ENCODE results near the gene AKAP13.
A peak's percentile ranks its signal among the peaks of the same experiment; 100 is the strongest.

Gene AKAP13

DNA sequence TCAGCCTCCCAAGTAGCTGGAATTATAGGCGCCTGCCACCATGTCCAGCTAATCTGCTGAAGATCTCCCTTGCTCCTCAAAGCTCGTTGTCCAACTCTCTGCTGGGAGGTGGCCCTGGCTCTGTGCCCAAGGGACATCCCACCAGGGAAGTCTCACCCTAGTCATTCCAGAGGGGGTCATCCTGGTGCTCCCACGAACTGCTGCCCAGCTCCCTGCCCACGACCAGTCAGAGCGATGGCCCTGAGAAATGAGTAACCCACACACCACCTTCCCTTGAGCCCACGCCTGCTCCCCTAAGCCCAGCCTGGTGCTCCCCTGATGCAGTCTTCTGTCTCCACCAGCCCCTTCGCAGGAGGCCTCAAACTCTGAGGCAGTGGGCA, 409.1 kb downstream of the AKAP13 start:
- ChIA-PET CTCF (no interaction called here), POLR2A (interaction anchor here (0.9 kb wide), 1 partner anchor 42 kb away, joined by 3 read pairs; no protein-coding TSS in a partner anchor)
- DNase-seq (ENCODE audit: extremely low spot score) = no peak
- TF ChIP-seq ELF4 (IDR thresholded peaks at IDR 0.05) = no peak

DNA sequence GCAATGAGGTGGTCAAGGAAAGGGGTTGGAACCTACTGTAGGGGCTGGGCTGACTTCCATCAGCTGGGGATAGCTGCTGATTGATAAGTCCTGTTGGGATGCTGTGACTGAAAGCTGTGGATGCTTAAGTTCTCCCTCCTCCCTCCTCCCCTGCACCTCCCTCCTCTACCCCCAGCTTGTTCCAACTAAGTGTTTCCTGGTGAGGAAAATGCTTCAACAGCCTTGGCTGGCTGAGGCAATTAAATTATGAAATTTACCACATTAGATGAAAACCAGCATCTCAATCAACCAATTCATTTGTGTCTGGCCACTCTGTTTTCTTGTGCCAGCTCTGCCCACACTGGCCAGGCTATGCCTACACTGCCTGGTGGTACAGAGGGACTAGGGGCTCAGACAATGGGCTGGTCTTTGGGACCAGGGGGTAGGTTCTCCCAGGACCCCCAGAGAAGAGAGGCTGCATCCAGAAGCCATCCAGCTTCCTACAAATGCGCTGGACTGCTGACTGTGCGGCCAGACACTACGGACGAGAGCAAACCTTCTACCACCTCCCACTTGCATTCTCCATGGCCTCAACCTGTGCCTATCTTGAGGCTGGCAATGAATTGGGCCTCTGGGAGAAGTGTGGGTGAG, 411.8 kb downstream of the AKAP13 start:
- CTCF ChIA-PET = no interaction called here
- no peak for DNase-seq (ENCODE audit: extremely low spot score)
- TF ChIP-seq CTBP1 (IDR thresholded peaks at IDR 0.05; ENCODE audit: borderline replicate concordance) (no peak), HDGF (IDR thresholded peaks at IDR 0.05; ENCODE audit: borderline replicate concordance) (no peak), FOXA1 (IDR thresholded peaks at IDR 0.05) (no peak), FOXK2 (IDR thresholded peaks at IDR 0.05) (no peak), FOXM1 (IDR thresholded peaks at IDR 0.05; ENCODE audit: borderline replicate concordance) (no peak), SUZ12 (IDR thresholded peaks at IDR 0.05) (no peak)
- POLR2A ChIA-PET = no interaction called here

DNA sequence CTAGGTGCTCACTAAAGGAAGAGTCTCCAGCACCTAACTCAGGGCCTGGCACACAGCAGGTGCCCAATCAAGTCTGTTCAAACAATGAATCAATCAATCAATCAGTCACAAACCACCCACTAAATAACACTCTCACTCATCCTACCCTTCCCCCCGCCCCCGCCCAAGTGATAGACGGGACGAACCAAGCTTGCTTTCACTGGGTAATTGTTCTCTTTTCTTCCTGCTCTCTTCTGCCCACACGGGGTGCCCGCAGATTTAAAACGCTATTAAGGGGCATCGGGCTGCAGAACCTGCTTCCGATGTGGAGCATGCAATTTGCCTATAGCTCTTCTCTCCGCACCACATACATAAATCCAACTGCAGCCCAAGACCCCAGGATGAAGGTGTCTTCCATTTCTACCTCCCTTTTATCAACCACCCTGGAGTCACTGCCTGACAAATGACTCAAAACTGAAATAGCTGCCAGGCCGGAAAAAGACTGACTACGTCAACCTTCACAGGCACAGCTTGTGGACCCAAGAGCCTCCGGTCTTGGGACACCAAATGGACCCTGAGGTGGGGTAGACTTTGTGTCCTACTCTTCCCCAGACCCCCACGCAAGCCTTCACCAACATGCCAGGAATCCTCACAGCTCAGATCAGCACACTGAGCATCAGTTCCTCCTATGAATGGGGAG, 412.6 kb downstream of the AKAP13 start:
- CTCF ChIA-PET = interaction anchor here (1.8 kb wide), 1 partner anchor 47 kb away, joined by 8 read pairs; no protein-coding TSS in a partner anchor
- POLR2A ChIA-PET = interaction anchor here (1.1 to 1.4 kb wide), 2 partner anchors 7 to 15 kb away, joined by 3 to 6 read pairs; no protein-coding TSS in a partner anchor
- TF ChIP-seq, protein P1, sequence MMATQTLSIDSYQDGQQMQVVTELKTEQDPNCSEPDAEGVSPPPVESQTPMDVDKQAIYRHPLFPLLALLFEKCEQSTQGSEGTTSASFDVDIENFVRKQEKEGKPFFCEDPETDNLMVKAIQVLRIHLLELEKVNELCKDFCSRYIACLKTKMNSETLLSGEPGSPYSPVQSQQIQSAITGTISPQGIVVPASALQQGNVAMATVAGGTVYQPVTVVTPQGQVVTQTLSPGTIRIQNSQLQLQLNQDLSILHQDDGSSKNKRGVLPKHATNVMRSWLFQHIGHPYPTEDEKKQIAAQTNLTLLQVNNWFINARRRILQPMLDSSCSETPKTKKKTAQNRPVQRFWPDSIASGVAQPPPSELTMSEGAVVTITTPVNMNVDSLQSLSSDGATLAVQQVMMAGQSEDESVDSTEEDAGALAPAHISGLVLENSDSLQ (IDR thresholded peaks at IDR 0.05) = peak; percentile 38; the same call in 1 of the 2 replicates
- TF ChIP-seq ELF4 (IDR thresholded peaks at IDR 0.05) = no peak
- DNase-seq (ENCODE audit: extremely low spot score) = no peak

DNA sequence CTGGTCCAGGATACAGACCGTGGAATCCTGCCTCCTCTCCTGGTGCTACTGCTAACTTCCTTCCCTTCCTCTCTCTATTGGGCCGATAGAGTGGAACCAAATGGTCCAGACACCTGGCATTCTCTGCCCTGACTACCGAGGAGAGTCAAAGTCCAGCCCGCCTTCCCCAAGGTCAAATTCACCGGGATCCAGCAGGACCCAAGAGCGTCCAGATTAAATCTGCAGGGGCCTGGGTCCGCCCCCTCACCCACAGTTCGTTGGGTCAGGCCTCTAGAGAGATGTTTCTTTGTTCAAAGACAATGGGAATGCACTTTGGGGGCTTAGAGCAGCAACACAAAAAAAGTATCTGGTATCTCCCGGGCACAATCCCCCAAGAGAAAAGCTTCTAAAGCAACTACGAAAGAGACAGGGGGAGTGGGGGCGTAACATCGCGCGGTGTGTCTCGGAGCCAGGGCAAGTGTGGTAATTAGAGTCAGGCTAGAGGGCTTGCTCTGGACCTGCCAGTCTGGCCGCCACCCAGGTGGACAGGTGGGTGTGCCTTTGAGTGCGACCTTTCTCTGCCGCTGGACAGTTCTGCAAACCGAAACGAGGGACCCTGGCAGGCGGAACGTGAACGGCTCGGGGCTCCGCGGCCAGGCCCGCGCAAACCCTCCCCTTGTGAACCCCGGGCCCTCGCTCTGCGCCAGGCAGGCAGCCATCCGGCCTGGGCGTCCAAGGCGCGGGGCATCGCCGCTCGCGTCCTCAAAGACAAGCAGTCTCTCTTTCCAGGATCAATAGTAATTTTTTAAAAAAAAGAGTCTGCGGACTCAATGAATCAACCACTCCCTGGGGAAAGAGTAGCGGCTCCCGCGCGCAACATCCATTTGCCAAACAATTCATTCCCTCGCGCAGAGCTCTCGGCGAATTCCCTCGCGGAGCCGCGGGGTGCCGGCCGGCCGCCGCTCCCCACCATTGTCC, 413.5 kb downstream of the AKAP13 start:
- peak; percentile 48 for DNase-seq (ENCODE audit: extremely low spot score)
- no peak for TF ChIP-seq LEF1 (IDR thresholded peaks at IDR 0.05; ENCODE audit: borderline replicate concordance)
- no peak for TF ChIP-seq SP1 (IDR thresholded peaks at IDR 0.05)
- no peak for TF ChIP-seq SUZ12 (IDR thresholded peaks at IDR 0.05)
- no peak for TF ChIP-seq FOXM1 (IDR thresholded peaks at IDR 0.05; ENCODE audit: borderline replicate concordance)
- TF ChIP-seq L3MBTL2 (conservative IDR thresholded peaks at IDR 0.05) = 0 out of 2 replicates have a peak, but pooled peaks have one; percentile 9
- CTCF ChIA-PET = interaction anchor here (1.8 kb wide), 1 partner anchor 47 kb away, joined by 8 read pairs; no protein-coding TSS in a partner anchor
- POLR2A ChIA-PET = interaction anchor here (1.1 to 1.4 kb wide), 2 partner anchors 8 to 15 kb away, joined by 3 to 6 read pairs; no protein-coding TSS in a partner anchor

DNA sequence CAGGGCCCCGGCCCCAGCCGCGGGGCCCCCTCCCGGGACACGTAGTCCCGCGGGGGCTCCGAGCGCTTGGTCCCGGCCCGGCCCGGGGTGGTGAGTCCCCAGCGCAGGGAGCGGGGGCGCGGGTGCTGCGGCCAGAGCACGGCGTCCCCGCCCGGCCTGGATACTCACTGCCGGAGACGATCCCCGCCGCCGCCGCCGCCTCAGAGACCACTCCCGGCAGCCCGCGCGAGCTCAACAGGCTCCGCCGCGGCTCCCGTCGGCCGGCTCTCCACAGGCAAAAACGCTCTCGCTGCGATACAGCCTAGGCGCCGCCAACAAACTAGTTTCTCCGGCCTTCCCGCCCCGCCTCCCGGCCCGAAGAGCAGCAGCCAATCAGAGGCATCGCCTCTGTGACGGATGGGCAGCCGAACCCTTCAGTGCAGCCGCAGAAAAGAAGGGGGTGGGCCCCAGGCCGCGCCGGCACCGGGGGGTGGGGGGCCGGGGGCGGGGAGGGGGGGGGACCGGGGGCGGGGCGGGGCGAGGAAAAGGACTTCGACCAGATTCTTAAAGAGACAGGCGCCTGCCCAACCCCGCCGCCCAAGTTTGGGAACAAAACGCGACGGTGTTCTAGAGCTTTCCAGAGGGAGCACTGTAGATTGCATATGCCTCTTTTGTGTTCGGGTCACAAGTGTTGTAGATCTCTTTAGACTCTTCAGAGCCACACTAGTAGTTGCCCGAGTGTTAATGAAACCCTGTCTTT, 414.4 kb downstream of the AKAP13 start, which contains the start of gene KLHL25:
Gene KLHL25 (minus strand): TSS at position 328 of the 739 bp plus-strand sequence. CDS start 25,115 bp downstream, outside the sequence.
- TF ChIP-seq L3MBTL2 (conservative IDR thresholded peaks at IDR 0.05) (0 out of 2 replicates have a peak, but pooled peaks have one; percentile 7), CTBP1 (IDR thresholded peaks at IDR 0.05; ENCODE audit: borderline replicate concordance) (no peak), ELF4 (IDR thresholded peaks at IDR 0.05) (no peak), LEF1 (IDR thresholded peaks at IDR 0.05; ENCODE audit: borderline replicate concordance) (peak; percentile 76), HDGF (IDR thresholded peaks at IDR 0.05; ENCODE audit: borderline replicate concordance) (no peak), FOXK2 (IDR thresholded peaks at IDR 0.05) (no peak), NFRKB (IDR thresholded peaks at IDR 0.05) (no peak), ZNF384 (IDR thresholded peaks at IDR 0.05) (no peak), FOXA1 (IDR thresholded peaks at IDR 0.05) (no peak), BHLHE40 (IDR thresholded peaks at IDR 0.05; ENCODE audit: borderline replicate concordance) (no peak), SUZ12 (IDR thresholded peaks at IDR 0.05) (no peak), ARNT (IDR thresholded peaks at IDR 0.05) (0 out of 2 replicates have a peak, but pooled peaks have one; percentile 2), FOXM1 (IDR thresholded peaks at IDR 0.05; ENCODE audit: borderline replicate concordance) (no peak)
- TF ChIP-seq, protein P1 (IDR thresholded peaks at IDR 0.05) = peak; percentile 98
- POLR2A ChIA-PET = interaction anchor here (1.1 to 1.3 kb wide), 2 partner anchors 9 to 16 kb away, joined by 3 read pairs; no protein-coding TSS in a partner anchor

More for the DNA sequence above, 414.4 kb downstream of the AKAP13 start, which contains the start of gene KLHL25:
- CTCF ChIA-PET = interaction anchor here (0.6 to 1.8 kb wide), 2 partner anchors 46 to 650 kb away, joined by 3 to 8 read pairs; no protein-coding TSS in a partner anchor
- DNase-seq (ENCODE audit: extremely low spot score) = peak; percentile 99

Measured in HEK293T (cell line).